HepG2 (cell line): ENCODE measurements around the gene EFS. TPM values are rescaled to one million over a fixed set of nuclear protein-coding genes. Genes with fewer than 3 reads are reported as not detected.

ENCODE experiments used
- ATM ChIP-seq: fragments of 450-650 bp; IDR thresholded peaks from 2 replicates; pipeline ENCODE4 v1.7.1; 2017; ENCODE audit warnings: mild to moderate bottlenecking, borderline replicate concordance
- DR1 ChIP-seq: sonication (generic); formaldehyde crosslinking; IDR thresholded peaks from 2 replicates; pipeline ENCODE4 v1.8.0; 2021; ENCODE audit warnings: mild to moderate bottlenecking, missing genetic modification reagents, inconsistent platforms
- EED ChIP-seq: sonication (generic); formaldehyde crosslinking; IDR thresholded peaks from 2 replicates; pipeline ENCODE4 v1.5.0; 2020; ENCODE audit warnings: mild to moderate bottlenecking, missing genetic modification reagents
- IKZF4 ChIP-seq: sonication (generic); formaldehyde crosslinking; IDR thresholded peaks from 2 replicates; pipeline ENCODE4 v1.5.1; 2020; ENCODE audit warnings: borderline replicate concordance, mild to moderate bottlenecking, low read depth, missing genetic modification reagents; ENCODE audit errors: not compliant biosample characterization
- ISL2 ChIP-seq: sonication (generic); formaldehyde crosslinking; IDR thresholded peaks from 2 replicates; pipeline ENCODE4 v1.5.0; 2020; ENCODE audit warnings: missing genetic modification reagents
- LCORL ChIP-seq, 2 experiments: fragments of 450-650 bp in 1 of 2; sonication (generic) in 1 of 2; formaldehyde crosslinking in 1 of 2; IDR thresholded peaks; 2 replicates each; pipeline versions ENCODE4 v1.5.0 to v1.6.1; 2017 to 2020; ENCODE audit warnings: antibody characterized with exemption in 1 of 2, missing genetic modification reagents in 1 of 2
- NFRKB ChIP-seq: fragments of 450-650 bp; IDR thresholded peaks from 2 replicates; pipeline ENCODE4 v1.6.1; 2017
- SMAD3 ChIP-seq: sonication (generic); formaldehyde crosslinking; IDR thresholded peaks from 2 replicates; pipeline ENCODE4 v1.4.0; 2020; ENCODE audit warnings: missing genetic modification reagents
- ZFX ChIP-seq: sonication (generic); formaldehyde crosslinking; IDR thresholded peaks from 2 replicates; pipeline ENCODE4 v1.4.0; 2020; ENCODE audit warnings: mild to moderate bottlenecking, low read depth, missing genetic modification reagents, moderate library complexity
- ZNF160 ChIP-seq: sonication (generic); formaldehyde crosslinking; IDR thresholded peaks from 2 replicates; pipeline ENCODE4 v1.8.0; 2022; ENCODE audit warnings: mild to moderate bottlenecking, inconsistent platforms, missing genetic modification reagents
- ZNF282 ChIP-seq: fragments of 450-650 bp; IDR thresholded peaks from 2 replicates; pipeline ENCODE4 v1.6.1; 2018; ENCODE audit not compliant: partially characterized antibody
- ZNF543 ChIP-seq: sonication (generic); formaldehyde crosslinking; IDR thresholded peaks from 2 replicates; pipeline ENCODE4 v1.4.0; 2020; ENCODE audit warnings: mild to moderate bottlenecking, missing genetic modification reagents
- ZNF558 ChIP-seq: sonication (generic); formaldehyde crosslinking; IDR thresholded peaks from 2 replicates; pipeline ENCODE4 v1.9.0; 2022; ENCODE audit warnings: mild to moderate bottlenecking, missing genetic modification reagents, borderline replicate concordance
- ZNF879 ChIP-seq: sonication (generic); formaldehyde crosslinking; IDR thresholded peaks from 2 replicates; pipeline ENCODE4 v1.8.1; 2023; ENCODE audit warnings: missing genetic modification reagents
- polyA plus RNA-seq, 8 experiments: library from polyadenylated mRNA; depleted of rRNA in 3 of 8; stranded (reverse) in 7 of 8; unstranded in 1 of 8; fragments of >200 nt; fragmentation: Illumina TruSeq in 4 of 8; extraction: Trizol in 4 of 8; gene quantifications; 2 replicates each; pipeline versions ENCODE4 v1.2.1 to v1.2.3, GENCODE V29; 2011 to 2016; ENCODE audit warnings: low read depth in 4 of 8, missing spikeins in 1 of 8, mixed read lengths in 1 of 8; ENCODE audit not compliant: insufficient read depth in 1 of 8
- total RNA-seq, 5 experiments: library from RNA; depleted of rRNA; stranded (reverse); fragments of >200 nt; fragmentation: Illumina TruSeq; extraction: Trizol; gene quantifications; 2 replicates each; pipeline ENCODE4 v1.2.3, GENCODE V29; 2016; ENCODE audit warnings: low read depth in 1 of 5
- TF ChIP-seq, protein P1 (sequence below): sonication (generic); formaldehyde crosslinking; IDR thresholded peaks from 2 replicates; pipeline ENCODE4 v1.5.0; 2020; ENCODE audit warnings: missing genetic modification reagents, mild to moderate bottlenecking, borderline replicate concordance
- TF ChIP-seq, protein P2 (sequence below): sonication (generic); formaldehyde crosslinking; IDR thresholded peaks from 2 replicates; pipeline ENCODE4 v1.4.0; 2020; ENCODE audit warnings: missing genetic modification reagents, borderline replicate concordance
- TF ChIP-seq, protein P3 (sequence below): sonication (generic); formaldehyde crosslinking; IDR thresholded peaks from 2 replicates; pipeline ENCODE4 v1.9.0; 2021; ENCODE audit warnings: missing genetic modification reagents, mild to moderate bottlenecking, borderline replicate concordance
- TF ChIP-seq, protein P4 (sequence below): sonication (generic); formaldehyde crosslinking; IDR thresholded peaks from 2 replicates; pipeline ENCODE4 v1.8.0; 2023; ENCODE audit warnings: mild to moderate bottlenecking, missing genetic modification reagents

The EFS gene
- total and polyA plus RNA-seq, 2 of the 13 experiments (the other 11 are each of a cell fraction or from before 2014, with no cell fraction given), result not detected

DNA sequence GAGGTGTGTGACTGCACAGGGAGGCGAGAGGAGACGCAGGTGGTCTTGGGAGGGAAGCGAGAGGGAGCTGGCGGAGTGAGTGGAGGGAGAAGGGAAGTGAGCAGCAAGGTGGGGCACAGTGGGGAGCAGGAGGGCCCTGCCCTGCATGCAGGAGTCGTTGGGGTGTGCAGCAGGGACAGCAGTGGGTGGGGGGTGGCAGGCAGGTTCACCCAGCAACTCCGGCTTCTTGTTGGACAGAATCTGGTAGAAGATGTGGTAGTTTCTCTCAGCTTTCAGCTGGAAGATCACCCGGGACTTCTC, 38.1 kb upstream of the EFS start (continued):
- TF ChIP-seq, protein P1, sequence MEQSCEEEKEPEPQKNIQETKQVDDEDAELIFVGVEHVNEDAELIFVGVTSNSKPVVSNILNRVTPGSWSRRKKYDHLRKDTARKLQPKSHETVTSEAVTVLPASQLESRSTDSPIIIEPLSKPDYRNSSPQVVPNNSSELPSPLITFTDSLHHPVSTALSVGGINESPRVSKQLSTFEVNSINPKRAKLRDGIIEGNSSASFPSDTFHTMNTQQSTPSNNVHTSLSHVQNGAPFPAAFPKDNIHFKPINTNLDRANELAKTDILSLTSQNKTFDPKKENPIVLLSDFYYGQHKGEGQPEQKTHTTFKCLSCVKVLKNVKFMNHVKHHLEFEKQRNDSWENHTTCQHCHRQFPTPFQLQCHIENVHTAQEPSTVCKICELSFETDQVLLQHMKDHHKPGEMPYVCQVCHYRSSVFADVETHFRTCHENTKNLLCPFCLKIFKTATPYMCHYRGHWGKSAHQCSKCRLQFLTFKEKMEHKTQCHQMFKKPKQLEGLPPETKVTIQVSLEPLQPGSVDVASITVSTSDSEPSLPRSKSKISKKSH (CRISPR knock-in tag), result 0 out of 2 replicates have a peak, but pooled peaks have one; percentile 25
- TF ChIP-seq SMAD3, result no peak
- TF ChIP-seq, protein P2, sequence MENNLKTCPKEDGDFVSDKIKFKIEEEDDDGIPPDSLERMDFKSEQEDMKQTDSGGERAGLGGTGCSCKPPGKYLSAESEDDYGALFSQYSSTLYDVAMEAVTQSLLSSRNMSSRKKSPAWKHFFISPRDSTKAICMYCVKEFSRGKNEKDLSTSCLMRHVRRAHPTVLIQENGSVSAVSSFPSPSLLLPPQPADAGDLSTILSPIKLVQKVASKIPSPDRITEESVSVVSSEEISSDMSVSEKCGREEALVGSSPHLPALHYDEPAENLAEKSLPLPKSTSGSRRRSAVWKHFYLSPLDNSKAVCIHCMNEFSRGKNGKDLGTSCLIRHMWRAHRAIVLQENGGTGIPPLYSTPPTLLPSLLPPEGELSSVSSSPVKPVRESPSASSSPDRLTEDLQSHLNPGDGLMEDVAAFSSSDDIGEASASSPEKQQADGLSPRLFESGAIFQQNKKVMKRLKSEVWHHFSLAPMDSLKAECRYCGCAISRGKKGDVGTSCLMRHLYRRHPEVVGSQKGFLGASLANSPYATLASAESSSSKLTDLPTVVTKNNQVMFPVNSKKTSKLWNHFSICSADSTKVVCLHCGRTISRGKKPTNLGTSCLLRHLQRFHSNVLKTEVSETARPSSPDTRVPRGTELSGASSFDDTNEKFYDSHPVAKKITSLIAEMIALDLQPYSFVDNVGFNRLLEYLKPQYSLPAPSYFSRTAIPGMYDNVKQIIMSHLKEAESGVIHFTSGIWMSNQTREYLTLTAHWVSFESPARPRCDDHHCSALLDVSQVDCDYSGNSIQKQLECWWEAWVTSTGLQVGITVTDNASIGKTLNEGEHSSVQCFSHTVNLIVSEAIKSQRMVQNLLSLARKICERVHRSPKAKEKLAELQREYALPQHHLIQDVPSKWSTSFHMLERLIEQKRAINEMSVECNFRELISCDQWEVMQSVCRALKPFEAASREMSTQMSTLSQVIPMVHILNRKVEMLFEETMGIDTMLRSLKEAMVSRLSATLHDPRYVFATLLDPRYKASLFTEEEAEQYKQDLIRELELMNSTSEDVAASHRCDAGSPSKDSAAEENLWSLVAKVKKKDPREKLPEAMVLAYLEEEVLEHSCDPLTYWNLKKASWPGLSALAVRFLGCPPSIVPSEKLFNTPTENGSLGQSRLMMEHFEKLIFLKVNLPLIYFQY (CRISPR knock-in tag), result no peak
- TF ChIP-seq ZNF160 (CRISPR knock-in tag), result no peak
- TF ChIP-seq NFRKB, result peak; percentile 2; the same call in 1 of the 2 replicates
- TF ChIP-seq ZNF558 (CRISPR knock-in tag), result no peak
- TF ChIP-seq, protein P3, sequence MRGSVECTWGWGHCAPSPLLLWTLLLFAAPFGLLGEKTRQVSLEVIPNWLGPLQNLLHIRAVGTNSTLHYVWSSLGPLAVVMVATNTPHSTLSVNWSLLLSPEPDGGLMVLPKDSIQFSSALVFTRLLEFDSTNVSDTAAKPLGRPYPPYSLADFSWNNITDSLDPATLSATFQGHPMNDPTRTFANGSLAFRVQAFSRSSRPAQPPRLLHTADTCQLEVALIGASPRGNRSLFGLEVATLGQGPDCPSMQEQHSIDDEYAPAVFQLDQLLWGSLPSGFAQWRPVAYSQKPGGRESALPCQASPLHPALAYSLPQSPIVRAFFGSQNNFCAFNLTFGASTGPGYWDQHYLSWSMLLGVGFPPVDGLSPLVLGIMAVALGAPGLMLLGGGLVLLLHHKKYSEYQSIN, result no peak
- no peak for TF ChIP-seq ISL2
- no peak for TF ChIP-seq ZNF879 (CRISPR knock-in tag)
- no peak for TF ChIP-seq IKZF4 (CRISPR knock-in tag)
- TF ChIP-seq ATM, result peak; percentile 69; the same call in 1 of the 2 replicates
- TF ChIP-seq DR1 (CRISPR knock-in tag), result no peak
- peak; percentile 65 for TF ChIP-seq ZNF282
- TF ChIP-seq EED, result 0 out of 2 replicates have a peak, but pooled peaks have one; percentile 23
- TF ChIP-seq ZNF543, result no peak
- 0 out of 2 replicates have a peak, but pooled peaks have one; percentile 19 for TF ChIP-seq LCORL (IDR thresholded peaks at IDR 0.05)
- no peak for TF ChIP-seq LCORL (CRISPR knock-in tag; IDR thresholded peaks at IDR 0.05)
- TF ChIP-seq, protein P4, sequence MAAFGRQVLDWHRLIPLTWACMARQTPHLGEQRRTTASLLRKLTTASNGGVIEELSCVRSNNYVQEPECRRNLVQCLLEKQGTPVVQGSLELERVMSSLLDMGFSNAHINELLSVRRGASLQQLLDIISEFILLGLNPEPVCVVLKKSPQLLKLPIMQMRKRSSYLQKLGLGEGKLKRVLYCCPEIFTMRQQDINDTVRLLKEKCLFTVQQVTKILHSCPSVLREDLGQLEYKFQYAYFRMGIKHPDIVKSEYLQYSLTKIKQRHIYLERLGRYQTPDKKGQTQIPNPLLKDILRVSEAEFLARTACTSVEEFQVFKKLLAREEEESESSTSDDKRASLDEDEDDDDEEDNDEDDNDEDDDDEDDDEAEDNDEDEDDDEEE (CRISPR knock-in tag), result no peak
- TF ChIP-seq ZFX (CRISPR knock-in tag), result no peak
